Stimulated activated CD4-positive, alpha-beta T cell treated with anti-CD3 and anti-CD28 coated beads, Interleukin-12 subunit alpha, Interleukin-12 subunit beta, amount 100 ng/mL, for 4 hours (primary cell): ENCODE results near the gene VSIG1.
A peak's percentile ranks its signal among the peaks of the same experiment; 100 is the strongest.

Source experiments
- DNase-seq: peaks from one replicate; pipeline ENCODE4 v3.0.0-alpha.2; 2020

Gene VSIG1

DNA sequence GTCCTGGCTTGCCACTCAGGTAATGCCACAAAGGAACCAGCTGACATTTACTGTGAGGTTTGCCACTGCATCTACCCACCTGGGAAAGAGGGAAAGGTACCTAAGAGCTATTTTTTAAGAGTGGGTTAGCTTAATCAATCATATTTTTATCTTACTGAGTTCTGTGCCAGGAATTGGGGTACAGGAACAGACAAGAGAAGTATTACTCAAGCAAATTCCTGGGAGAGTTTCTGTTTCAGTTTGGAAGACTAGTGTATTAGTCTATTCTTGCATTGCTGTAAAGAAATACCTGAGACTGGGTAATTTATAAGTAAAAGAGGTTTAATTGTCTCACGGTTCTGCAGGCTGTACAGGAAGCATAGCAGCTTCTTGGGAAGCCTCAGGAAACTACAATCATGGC, 23.3 kb downstream of the VSIG1 start:
- DNase-seq = no peak

DNA sequence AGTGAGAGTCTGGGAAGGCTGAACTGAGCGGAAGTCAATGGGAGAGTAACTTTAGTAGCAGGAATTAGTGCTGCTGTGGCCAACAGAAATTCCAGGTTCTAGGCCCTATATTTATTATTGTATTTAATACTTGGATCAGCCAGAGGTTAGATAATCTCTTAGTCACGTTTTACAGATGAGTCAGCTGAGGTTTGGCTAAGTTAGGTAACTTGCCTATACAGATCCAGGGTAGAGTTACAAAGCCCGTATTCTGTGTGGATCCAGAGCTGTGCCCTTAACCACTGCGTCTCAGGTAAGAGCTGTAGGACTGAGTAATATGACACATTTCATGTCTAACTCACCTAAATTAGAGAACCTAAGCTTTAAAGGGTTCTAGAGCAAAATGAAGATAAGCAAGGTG, 26.0 kb downstream of the VSIG1 start:
- no peak for DNase-seq

DNA sequence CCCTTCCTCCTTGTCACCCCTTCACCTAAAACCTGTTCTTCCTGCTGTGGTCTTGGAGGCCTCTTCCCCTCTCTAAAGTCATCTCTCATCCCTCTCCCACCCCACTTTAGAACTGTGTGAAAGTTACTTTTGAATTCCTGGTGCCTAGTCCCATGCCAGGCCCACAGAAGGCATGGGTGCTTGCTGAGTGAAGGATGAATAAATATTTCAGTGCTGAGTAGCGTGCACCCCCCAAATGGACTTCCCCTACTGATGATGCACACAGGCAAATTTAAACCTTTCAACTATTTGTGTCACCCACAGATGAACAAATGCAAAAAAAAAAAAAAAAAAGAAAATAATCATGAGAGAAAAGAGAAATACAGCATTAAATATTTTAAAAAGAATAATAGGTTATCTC, 26.7 kb downstream of the VSIG1 start:
- no peak for DNase-seq

- DNase-seq = no peak
Observed at GRCh38 chrX:108072746-108073145, 27.9 kb downstream of the VSIG1 start.

DNA sequence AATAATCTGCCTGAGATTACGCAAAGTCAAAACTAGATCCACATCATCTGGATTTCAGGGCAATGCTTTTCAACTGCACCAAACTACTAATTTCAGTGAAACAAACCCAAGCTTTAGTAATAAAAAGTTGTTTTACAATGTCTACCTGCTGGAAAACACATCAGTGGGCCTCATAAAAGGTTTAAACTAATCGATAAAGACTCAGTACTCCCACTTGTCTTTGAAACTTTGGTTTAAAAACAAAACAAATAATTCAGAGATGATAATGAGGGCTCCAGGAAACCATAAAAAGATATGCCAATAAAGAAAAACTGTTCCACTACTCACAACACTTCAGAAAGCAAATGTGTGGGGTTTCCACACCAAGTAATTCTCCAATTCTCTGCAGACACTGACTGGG, 36.2 kb downstream of the VSIG1 start:
- DNase-seq = no peak

DNA sequence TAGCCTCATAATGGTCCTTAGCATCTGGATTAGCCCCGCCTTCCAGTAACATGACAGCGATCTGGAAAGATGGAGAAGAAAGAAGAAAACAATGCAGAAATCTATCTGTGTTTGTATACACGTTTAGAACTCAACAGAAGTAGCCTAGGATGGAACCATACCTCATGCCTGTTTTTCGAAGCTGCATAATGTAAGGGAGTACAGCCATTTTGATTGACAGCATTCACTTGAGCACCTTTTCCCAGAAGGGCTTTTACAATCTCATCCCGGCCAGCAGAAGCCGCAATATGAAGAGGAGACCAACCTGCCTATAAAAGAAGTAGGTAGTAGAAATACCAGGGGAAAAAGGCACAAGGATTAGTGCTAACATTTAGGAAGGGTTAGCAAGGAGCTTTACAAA, 42.9 kb downstream of the VSIG1 start:
- DNase-seq = no peak

GRCh38 chrX:108088511-108088910, 43.6 kb downstream of the VSIG1 start:
- no peak for DNase-seq

GRCh38 chrX:108090491-108091263, 45.8 kb downstream of the VSIG1 start:
- DNase-seq = no peak

DNA sequence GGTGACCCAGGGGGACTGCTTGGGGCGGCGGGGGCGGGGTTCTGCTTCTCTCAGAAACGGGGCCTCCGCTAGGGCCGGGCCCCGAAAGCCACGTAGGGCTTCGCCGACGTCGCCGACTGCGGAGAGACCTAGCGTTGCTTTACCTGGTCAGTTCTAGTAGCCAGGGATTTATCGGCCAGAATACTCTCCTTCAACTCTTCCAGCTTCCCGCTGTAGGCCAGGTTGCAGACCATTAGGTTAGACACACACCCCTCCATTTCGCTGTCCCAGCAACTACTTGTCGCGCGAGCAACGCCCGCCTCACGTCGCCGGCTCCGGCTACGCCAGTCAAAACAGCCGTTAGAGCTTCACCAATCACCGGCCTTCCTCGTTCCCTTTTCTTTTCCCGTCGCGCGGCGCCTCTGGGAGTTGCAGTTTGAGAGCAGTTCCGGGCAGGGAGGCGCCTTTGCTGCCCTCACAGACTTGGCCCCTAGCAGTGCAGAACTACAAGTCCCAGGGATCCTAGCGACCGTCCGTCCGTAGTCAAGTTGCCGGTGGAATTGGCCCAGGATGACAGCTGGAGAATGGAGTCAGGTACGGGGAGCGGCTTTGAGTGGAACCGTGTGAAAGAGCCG, 46.5 kb downstream of the VSIG1 start, which contains the start of the genes ATG4A and PSMD10:
Gene ATG4A (plus strand): TSS at position 515 of the 614 bp plus-strand sequence. CDS start 49 bp downstream, at position 564.
Gene PSMD10 (minus strand): TSS at position 279 of the 614 bp plus-strand sequence. CDS start 22 bp downstream, at position 257.
- peak; percentile 78 for DNase-seq

DNA sequence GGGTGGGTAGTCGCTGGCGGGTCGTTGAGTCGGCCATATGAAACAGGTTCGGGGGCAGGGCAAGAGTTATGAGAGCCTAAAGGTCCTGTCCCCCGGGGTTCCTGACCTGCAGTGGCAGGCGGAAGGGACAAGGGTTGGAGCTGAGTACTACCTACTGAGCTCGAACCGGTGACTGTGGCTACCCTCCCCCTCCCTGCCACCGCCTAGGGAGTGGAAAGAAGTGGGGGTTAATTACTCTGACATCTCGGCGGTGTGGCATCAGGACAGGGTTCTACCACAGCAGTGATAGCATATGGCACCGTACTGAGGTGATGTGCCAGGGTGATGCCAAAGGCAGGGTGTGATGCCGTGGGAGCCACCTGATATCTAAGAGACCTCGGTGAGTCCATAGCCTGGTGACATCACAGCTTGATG, 47.0 kb downstream of the VSIG1 start:
- no peak for DNase-seq

- no peak for DNase-seq
Observed at GRCh38 chrX:108097380-108097779, 52.5 kb downstream of the VSIG1 start.

DNA sequence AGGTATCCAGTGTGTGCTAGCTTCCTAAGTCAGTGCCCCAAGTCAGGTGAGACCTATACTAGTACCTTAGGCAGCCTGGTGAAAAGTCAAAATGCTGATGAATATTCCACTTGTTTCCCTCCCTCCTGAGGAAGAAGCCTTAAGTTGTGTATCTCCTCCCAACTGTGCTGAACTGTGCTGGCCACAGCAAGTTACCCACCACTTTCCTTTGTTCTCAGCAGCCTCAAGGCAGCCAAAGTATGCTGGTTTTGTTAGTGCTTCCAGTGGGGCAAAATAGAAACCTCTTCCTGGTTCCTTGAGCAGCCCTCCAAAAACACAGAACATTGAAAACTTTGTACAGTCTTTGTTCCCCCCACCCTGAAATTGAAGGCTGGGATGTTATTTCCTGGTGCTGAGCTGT, 60.6 kb downstream of the VSIG1 start:
- no peak for DNase-seq

- no peak for DNase-seq
Observed at GRCh38 chrX:108114541-108114940, 69.7 kb downstream of the VSIG1 start.

GRCh38 chrX:108117988-108118387, 73.1 kb downstream of the VSIG1 start:
- no peak for DNase-seq

GRCh38 chrX:108121291-108121690, 76.4 kb downstream of the VSIG1 start:
- no peak for DNase-seq

- DNase-seq = no peak
Observed at GRCh38 chrX:108122748-108123147, 77.9 kb downstream of the VSIG1 start.

DNA sequence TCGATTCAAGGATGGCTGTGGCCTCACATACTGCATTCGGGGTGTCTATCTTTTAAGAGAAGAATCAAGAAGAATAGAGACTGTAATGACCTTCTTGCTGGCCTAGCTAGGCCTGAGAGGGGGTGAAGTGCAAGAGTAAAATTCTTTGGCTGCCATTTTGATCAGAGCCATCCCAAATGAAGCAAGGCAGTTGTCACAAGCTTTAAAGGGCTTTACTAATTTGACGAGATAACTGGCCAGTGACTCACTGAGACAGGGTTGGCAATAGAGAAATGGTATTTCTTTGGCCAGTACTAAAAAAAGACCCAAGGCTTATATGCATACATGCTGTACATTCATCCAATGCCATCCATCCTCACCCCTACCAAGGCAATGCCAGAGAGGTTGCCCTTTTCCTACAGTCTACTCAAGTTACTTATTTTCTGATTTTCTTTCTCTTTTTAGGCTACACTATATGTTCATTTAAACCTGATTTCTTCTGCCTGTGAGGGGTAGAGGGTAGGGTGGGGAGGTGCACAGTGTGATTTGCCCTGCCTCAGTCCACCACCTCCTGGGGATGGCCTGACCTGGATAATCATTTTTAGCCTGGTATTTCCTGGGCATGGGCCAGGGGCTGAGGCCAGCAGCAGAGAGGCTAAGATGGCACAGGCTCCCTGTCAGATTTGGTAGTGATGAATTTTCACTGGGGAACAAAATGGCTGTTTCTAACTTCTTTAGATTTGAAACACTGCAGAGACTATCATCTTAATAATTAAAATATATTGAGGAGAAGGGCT, 78.9 kb downstream of the VSIG1 start:
- no peak for DNase-seq

- no peak for DNase-seq
Observed at GRCh38 chrX:108126661-108127060, 81.8 kb downstream of the VSIG1 start.

DNA sequence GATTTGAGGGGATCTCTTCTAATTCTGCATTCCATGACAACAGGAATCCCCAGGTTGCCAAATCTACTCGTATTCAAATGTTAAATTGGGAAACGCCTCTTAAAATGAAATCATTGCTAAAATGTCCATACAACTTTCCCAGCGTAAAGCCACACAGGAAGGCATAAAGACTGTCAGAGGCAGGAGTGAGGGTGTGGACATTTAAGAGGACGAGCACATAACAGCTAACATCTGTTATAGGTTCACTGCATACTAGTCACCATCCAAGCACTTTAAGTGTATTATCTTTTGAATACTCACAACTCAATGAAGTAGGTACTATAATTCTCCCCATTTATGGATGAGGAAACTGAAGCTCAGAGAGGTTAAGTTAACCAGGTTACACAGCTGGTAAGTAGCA, 82.3 kb downstream of the VSIG1 start:
- no peak for DNase-seq
